HL-60 (cell line): ENCODE results near the gene RCBTB2.

Experiments used
- CTCF ChIP-seq: IDR thresholded peaks from one replicate; pipeline ENCODE4 v1.5.1; 2011; ENCODE audit warnings: low read length, control low read depth, inconsistent platforms; ENCODE audit not compliant: insufficient read depth
- POLR2AphosphoS5 ChIP-seq: IDR thresholded peaks from 2 replicates; pipeline ENCODE4 v1.6.1; 2012; ENCODE audit warnings: low read depth
- TF ChIP-seq, protein P1 (sequence below): IDR thresholded peaks from 2 replicates; pipeline ENCODE4 v1.6.1; 2012; ENCODE audit warnings: low read depth; ENCODE audit not compliant: insufficient replicate concordance

DNA sequence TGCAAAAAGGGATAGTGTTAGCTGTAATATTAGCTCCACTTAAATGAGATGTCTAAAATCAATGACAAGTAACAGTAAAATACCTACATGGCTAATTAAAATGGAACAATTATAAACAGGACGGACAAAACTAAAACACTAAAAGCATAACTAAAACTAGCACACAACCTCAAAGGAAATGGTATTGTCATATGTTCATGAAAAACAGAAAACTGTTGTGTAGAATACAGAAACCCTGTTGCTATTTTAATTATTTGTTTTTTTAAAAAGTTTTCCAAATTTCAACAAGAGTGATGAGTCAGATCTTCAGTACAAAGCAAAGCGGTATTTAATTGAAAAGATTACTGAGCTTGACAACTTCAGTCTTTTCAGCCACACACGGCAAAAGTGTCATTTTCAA lies 4.2 kb downstream of the RCBTB2 start:
- TF ChIP-seq POLR2AphosphoS5 (no peak), CTCF (no peak)
- TF ChIP-seq, protein P1, sequence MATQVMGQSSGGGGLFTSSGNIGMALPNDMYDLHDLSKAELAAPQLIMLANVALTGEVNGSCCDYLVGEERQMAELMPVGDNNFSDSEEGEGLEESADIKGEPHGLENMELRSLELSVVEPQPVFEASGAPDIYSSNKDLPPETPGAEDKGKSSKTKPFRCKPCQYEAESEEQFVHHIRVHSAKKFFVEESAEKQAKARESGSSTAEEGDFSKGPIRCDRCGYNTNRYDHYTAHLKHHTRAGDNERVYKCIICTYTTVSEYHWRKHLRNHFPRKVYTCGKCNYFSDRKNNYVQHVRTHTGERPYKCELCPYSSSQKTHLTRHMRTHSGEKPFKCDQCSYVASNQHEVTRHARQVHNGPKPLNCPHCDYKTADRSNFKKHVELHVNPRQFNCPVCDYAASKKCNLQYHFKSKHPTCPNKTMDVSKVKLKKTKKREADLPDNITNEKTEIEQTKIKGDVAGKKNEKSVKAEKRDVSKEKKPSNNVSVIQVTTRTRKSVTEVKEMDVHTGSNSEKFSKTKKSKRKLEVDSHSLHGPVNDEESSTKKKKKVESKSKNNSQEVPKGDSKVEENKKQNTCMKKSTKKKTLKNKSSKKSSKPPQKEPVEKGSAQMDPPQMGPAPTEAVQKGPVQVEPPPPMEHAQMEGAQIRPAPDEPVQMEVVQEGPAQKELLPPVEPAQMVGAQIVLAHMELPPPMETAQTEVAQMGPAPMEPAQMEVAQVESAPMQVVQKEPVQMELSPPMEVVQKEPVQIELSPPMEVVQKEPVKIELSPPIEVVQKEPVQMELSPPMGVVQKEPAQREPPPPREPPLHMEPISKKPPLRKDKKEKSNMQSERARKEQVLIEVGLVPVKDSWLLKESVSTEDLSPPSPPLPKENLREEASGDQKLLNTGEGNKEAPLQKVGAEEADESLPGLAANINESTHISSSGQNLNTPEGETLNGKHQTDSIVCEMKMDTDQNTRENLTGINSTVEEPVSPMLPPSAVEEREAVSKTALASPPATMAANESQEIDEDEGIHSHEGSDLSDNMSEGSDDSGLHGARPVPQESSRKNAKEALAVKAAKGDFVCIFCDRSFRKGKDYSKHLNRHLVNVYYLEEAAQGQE = no peak
